Effector memory CD8-positive, alpha-beta T cell (primary cell): ENCODE measurements around the gene JMJD7.

Experiments
- ATAC-seq: fragments of 150-1000 bp; cut with Tn5 transposase; replicated peaks from 2 replicates; pipeline ENCODE4 v1.10.0; 2021; ENCODE audit warnings: mild to moderate bottlenecking, moderate library complexity
- DNase-seq, 3 experiments: peaks; one replicate each; pipeline ENCODE4 v3.0.0; 2021
- H3K27ac Mint-ChIP-seq, 2 donors: one replicate each; pipeline ENCODE4 v1.8.0; 2022; ENCODE audit warnings: mild to moderate bottlenecking in 2 of 2, mixed read lengths in 2 of 2, moderate library complexity in 2 of 2
- H3K27me3 Mint-ChIP-seq, 2 donors: one replicate each; pipeline ENCODE4 v1.8.0; 2022; ENCODE audit warnings: mixed read lengths in 2 of 2
- H3K36me3 Mint-ChIP-seq: one replicate; pipeline ENCODE4 v1.8.0; 2022; ENCODE audit warnings: mild to moderate bottlenecking, moderate library complexity, mixed read lengths; ENCODE audit not compliant: insufficient read depth
- H3K4me1 Mint-ChIP-seq, 2 donors: one replicate each; pipeline ENCODE4 v1.8.0; 2022; ENCODE audit warnings: low read depth in 2 of 2, mixed read lengths in 2 of 2
- H3K4me3 Mint-ChIP-seq, 2 donors: one replicate each; pipeline ENCODE4 v1.8.0; 2022; ENCODE audit warnings: mild to moderate bottlenecking in 2 of 2, mixed read lengths in 2 of 2, moderate library complexity in 2 of 2
- H3K9me3 Mint-ChIP-seq, 2 donors: one replicate each; pipeline ENCODE4 v1.8.0; 2022; ENCODE audit warnings: mixed read lengths in 2 of 2

The JMJD7 gene

DNA sequence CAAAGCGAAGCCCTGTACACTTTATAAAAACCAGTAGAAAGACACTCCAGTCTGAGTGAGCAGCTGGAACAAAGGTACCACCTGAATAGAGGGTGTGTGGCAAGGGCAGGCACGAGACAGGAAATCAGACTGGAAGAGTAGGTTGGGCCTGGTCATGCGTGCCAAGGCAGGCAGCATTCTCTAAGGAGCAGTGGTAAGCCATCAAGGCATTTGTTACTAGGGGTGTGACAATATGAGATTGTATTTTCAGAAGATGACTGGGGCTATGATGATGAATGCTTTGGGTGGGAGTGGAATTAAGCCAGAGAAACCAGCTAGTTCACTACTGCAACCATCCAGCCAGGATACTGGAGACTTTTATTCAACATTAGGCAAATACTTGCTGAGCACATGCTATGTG is 5.0 kb downstream of the JMJD7 start:
- ATAC-seq (no peak), DNase-seq (no peak)
- Mint-ChIP-seq H3K9me3 (no peaks in the 10 kb centered on the region), H3K27ac (no peak overlapping the region), H3K4me1 (peaks cover 43 to 49% of the 10 kb centered on the region in 2 donors), H3K36me3 (peaks cover 15% of the 10 kb centered on the region), H3K27me3 (no peaks in the 10 kb centered on the region), H3K4me3 (peak overlapping the region in 1 of 2 donors; percentile 25)

DNA sequence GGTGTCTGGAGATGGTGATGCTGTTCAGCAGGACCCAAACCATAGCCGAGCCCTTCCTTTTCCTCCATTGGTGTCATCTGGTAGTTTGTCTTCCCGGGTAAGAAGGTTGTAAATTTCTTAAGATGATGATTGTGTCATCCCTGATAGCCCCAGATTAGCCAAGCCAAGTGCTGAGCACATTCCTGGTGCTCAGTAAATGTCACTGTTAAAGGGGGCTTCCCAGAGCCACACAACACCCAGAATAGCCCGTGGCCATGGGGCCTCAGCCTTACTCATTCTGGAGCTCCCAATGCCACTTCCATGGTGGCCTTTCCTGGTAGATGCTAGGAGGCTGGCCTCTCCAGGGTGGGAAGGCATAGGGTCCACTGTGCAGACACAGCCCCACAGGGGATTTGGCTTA is 6.2 kb downstream of the JMJD7 start:
- no peak for DNase-seq
- peaks cover 35 to 41% of the 10 kb centered on the region in 2 donors for H3K4me1 Mint-ChIP-seq

GRCh38 chr15:41836073-41836472 is 8.2 kb downstream of the JMJD7 start:
- no peaks in the 10 kb centered on the region for H3K9me3 Mint-ChIP-seq
- H3K36me3 Mint-ChIP-seq = peaks cover 15% of the 10 kb centered on the region
- H3K4me3 Mint-ChIP-seq = no peak overlapping the region
- H3K4me1 Mint-ChIP-seq = peaks cover 27 to 32% of the 10 kb centered on the region in 2 donors
- DNase-seq (no peak), ATAC-seq (no peak)
- no peaks in the 10 kb centered on the region for H3K27me3 Mint-ChIP-seq
- H3K27ac Mint-ChIP-seq = peak overlapping the region; percentile 49 to 52

More for the DNA sequence above, 6.2 kb downstream of the JMJD7 start:
- H3K36me3 Mint-ChIP-seq = peaks cover 12% of the 10 kb centered on the region
- H3K9me3 Mint-ChIP-seq = no peaks in the 10 kb centered on the region
- no peak for ATAC-seq
- H3K27ac Mint-ChIP-seq = peak overlapping the region in 1 of 2 donors; percentile 29
- no peak overlapping the region for H3K4me3 Mint-ChIP-seq
- H3K27me3 Mint-ChIP-seq = no peaks in the 10 kb centered on the region

DNA sequence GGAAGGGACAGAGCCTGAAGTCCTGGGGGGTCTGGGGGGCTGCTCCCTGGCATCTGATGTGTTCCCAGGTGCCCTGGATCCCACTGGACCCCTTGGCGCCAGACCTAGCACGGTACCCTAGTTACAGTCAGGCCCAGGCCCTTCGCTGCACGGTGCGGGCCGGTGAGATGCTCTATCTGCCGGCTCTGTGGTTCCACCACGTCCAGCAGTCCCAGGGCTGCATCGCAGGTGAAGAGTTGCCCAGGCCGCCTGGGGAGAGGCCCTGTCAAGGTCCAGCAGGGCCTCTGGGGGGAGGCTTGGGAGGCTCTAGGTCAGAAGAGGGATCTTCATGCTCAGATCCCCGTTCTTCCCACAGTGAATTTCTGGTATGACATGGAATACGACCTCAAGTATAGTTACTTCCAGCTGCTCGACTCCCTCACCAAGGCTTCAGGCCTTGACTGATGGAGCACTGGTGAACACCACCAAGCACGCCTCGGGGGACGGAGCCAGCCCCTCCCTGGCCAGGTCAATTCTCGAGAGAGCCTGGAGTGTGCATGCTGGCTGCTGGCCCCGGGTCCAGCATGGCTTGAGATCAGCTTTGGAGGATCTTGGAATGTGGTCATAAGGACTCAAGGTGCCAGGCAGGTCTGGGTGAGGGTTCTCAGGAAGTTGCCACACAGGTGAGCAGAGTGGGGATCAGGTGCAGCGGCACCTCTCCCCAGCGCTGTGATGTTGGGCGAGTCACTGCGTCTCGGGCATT is 9.0 kb downstream of the JMJD7 start:
- H3K27me3 Mint-ChIP-seq = no peaks in the 10 kb centered on the region
- DNase-seq = no peak
- peak overlapping the region; percentile 49 to 52 for H3K27ac Mint-ChIP-seq
- peaks cover 12% of the 10 kb centered on the region for H3K36me3 Mint-ChIP-seq
- peaks cover 19 to 26% of the 10 kb centered on the region in 2 donors for H3K4me1 Mint-ChIP-seq
- no peaks in the 10 kb centered on the region for H3K9me3 Mint-ChIP-seq
- no peak overlapping the region for H3K4me3 Mint-ChIP-seq
- ATAC-seq = no peak

- H3K9me3 Mint-ChIP-seq = no peaks in the 10 kb centered on the region
Measured at GRCh38 chr15:41838400-41838897, 10.6 kb downstream of the JMJD7 start, which contains the start of gene PLA2G4B. TSS of gene PLA2G4B (plus strand) at chr15:41838847. CDS start at chr15:41838914, 67 bp downstream.

DNA sequence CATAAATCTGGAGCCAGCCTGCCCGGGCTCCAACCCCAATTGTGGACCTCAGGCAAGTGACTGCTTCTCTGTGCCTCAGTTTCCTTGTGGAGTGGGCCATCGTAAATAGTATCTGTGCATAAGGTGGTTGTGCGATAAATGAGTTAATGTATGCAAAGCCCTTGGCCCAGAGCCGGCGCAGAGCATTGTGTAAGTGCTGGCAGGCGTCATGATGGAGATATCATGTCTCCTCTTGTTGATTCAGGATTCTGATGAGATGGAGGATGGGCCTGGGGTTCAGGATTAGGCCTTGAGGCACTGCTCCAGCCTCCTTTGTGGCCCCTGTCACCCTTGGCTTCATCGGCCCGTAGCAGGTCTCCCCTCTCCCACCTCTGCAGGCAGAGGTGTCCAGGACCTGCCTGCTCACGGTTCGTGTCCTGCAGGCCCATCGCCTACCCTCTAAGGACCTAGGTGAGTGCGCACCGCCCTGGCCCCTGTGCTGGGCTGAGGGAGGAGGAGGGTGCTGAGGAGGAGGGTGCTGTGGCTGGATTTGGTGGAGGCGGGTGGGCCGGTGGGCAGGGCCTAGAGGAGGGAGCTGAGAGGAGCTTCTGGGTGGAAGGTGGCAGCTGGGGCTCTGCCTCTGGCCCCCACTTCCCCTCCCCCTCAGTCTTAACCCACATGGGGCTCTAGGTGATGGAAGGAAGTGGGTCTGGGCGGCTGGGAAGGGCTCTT is 12.0 kb downstream of the JMJD7 start:
- no peaks in the 10 kb centered on the region for H3K9me3 Mint-ChIP-seq
- DNase-seq = no peak
- no peak overlapping the region for H3K27ac Mint-ChIP-seq
- H3K27me3 Mint-ChIP-seq = no peaks in the 10 kb centered on the region
- no peak for ATAC-seq
- peaks cover 2 to 7% of the 10 kb centered on the region in 2 donors for H3K4me1 Mint-ChIP-seq
- no peak overlapping the region for H3K4me3 Mint-ChIP-seq
- H3K36me3 Mint-ChIP-seq = peaks cover 6% of the 10 kb centered on the region

More at GRCh38 chr15:41838400-41838897, 10.6 kb downstream of the JMJD7 start, which contains the start of gene PLA2G4B:
- DNase-seq (no peak), ATAC-seq (no peak)
- H3K36me3 Mint-ChIP-seq = peaks cover 9% of the 10 kb centered on the region
- H3K4me3 Mint-ChIP-seq = no peak within 1 kb of the TSS
- peaks cover 11 to 12% of the 10 kb centered on the region in 2 donors for H3K4me1 Mint-ChIP-seq
- H3K27ac Mint-ChIP-seq = peak within 1 kb of the TSS; percentile 16 to 63
- no peaks in the 10 kb centered on the region for H3K27me3 Mint-ChIP-seq

DNA sequence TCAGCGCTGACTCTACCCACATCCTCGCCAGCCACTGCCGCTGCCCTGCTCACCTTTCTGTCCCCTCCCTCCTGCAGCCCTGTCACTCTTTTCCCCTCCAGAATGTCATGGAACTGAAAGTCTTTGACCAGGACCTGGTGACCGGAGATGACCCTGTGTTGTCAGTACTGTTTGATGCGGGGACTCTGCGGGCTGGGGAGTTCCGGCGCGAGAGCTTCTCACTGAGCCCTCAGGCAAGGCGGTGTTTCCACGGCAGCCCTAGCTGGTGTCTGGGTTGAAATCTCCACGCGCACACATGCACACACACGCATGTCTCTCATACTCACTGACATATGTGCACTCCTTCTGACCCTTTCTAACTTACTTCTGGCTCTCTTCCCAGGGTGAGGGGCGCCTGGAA is 12.8 kb downstream of the JMJD7 start:
- no peak for ATAC-seq
- Mint-ChIP-seq H3K27ac (no peak overlapping the region), H3K36me3 (peaks cover 8% of the 10 kb centered on the region), H3K4me1 (no peaks in the 10 kb centered on the region), H3K27me3 (no peaks in the 10 kb centered on the region), H3K4me3 (no peak overlapping the region), H3K9me3 (no peaks in the 10 kb centered on the region)
- DNase-seq = no peak

DNA sequence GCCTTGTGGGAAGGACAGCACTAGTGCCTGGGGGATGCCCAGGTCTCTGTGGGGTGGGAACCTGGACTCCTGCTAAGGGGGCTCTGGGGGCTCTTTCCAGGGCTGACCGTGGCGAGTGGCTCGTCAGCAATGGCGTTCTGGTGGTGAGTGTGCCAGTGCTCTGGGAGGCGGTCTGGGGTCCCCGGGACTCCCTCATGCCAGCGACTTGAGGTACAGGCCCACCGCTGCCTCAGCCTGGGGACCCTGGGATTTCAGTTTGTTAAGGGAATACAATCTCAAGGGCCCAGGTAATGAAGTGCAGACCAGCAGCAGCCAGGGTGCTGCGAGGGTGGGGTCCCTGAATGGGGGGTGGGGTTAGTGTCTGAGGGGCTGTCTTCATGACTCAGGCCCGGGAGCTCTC is 13.2 kb downstream of the JMJD7 start:
- H3K27me3 Mint-ChIP-seq = no peaks in the 10 kb centered on the region
- no peak for ATAC-seq

GRCh38 chr15:41842229-41842628 is 14.3 kb downstream of the JMJD7 start:
- Mint-ChIP-seq H3K4me1 (no peaks in the 10 kb centered on the region), H3K36me3 (peaks cover 13% of the 10 kb centered on the region), H3K9me3 (no peaks in the 10 kb centered on the region), H3K27me3 (no peaks in the 10 kb centered on the region), H3K27ac (peak overlapping the region in 1 of 2 donors; percentile 65), H3K4me3 (no peak overlapping the region)
- no peak for DNase-seq
- no peak for ATAC-seq

More for the DNA sequence above, 13.2 kb downstream of the JMJD7 start:
- Mint-ChIP-seq H3K9me3 (no peaks in the 10 kb centered on the region), H3K36me3 (peaks cover 10% of the 10 kb centered on the region), H3K27ac (no peak overlapping the region), H3K4me1 (no peaks in the 10 kb centered on the region), H3K4me3 (no peak overlapping the region)
- DNase-seq = no peak

DNA sequence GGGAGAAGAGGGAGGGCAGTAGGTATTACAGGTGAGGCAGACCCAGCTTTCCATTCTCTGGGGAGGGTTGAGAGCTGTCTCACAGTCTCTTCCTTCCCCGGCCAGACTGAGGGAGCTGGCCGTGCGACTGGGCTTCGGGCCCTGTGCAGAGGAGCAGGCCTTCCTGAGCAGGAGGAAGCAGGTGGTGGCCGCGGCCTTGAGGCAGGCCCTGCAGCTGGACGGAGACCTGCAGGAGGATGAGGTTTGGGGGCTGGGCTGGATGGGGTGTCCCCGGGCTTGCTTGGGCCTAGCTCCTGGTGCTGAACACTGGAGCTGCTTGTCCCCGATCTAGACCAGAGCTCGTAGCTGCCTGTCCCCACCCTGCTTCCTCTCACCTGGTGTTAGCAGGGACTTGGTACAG is 15.7 kb downstream of the JMJD7 start:
- H3K4me1 Mint-ChIP-seq = peaks cover 0 to 4% of the 10 kb centered on the region in 2 donors
- ATAC-seq = no peak

DNA sequence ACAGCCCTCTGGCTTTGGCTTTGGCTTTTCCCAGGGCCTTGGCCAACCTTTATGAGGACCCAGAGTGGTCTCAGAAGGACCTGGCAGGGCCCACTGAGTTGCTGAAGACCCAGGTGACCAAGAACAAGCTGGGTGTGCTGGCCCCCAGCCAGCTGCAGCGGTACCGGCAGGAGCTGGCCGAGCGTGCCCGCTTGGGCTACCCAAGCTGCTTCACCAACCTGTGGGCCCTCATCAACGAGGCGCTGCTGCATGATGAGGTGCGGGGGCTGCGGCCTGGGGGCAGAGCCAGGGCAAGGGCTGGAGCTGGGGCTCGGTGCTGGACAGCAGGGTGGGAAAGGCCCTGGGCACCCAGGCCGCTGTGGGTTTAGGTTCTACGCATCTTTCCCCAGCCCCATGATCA is 16.9 kb downstream of the JMJD7 start:
- Mint-ChIP-seq H3K9me3 (no peaks in the 10 kb centered on the region), H3K27ac (peak overlapping the region in 1 of 2 donors; percentile 65), H3K4me3 (no peak overlapping the region), H3K27me3 (no peaks in the 10 kb centered on the region), H3K4me1 (peaks cover 0 to 4% of the 10 kb centered on the region in 2 donors), H3K36me3 (peaks cover 21% of the 10 kb centered on the region)
- ATAC-seq = no peak
- DNase-seq = no peak

More for the DNA sequence above, 15.7 kb downstream of the JMJD7 start:
- Mint-ChIP-seq H3K27me3 (no peaks in the 10 kb centered on the region), H3K4me3 (no peak overlapping the region), H3K36me3 (peaks cover 17% of the 10 kb centered on the region), H3K27ac (peak overlapping the region in 1 of 2 donors; percentile 65), H3K9me3 (no peaks in the 10 kb centered on the region)
- no peak for DNase-seq

DNA sequence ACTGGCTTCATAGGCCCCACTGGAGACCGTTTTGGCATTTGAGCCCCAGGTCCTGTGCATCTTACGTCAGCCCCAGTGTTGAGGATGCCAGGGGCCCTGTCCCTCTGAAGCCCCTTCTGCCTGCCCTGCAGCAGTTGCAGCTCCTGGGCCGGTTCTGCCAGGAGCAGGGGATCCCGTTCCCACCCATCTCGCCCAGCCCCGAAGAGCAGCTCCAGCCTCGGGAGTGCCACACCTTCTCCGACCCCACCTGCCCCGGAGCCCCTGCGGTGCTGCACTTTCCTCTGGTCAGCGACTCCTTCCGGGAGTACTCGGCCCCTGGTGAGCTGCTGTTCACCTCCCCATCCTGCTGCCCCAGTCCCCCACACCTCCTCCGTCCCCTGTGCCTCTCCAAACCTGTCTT is 19.3 kb downstream of the JMJD7 start:
- H3K27ac Mint-ChIP-seq = peak overlapping the region in 1 of 2 donors; percentile 2
- H3K9me3 Mint-ChIP-seq = no peaks in the 10 kb centered on the region
- no peak overlapping the region for H3K4me3 Mint-ChIP-seq
- no peak for DNase-seq
- H3K36me3 Mint-ChIP-seq = peaks cover 24% of the 10 kb centered on the region
- no peak for ATAC-seq
- no peaks in the 10 kb centered on the region for H3K27me3 Mint-ChIP-seq
- H3K4me1 Mint-ChIP-seq = peaks cover 0 to 10% of the 10 kb centered on the region in 2 donors

DNA sequence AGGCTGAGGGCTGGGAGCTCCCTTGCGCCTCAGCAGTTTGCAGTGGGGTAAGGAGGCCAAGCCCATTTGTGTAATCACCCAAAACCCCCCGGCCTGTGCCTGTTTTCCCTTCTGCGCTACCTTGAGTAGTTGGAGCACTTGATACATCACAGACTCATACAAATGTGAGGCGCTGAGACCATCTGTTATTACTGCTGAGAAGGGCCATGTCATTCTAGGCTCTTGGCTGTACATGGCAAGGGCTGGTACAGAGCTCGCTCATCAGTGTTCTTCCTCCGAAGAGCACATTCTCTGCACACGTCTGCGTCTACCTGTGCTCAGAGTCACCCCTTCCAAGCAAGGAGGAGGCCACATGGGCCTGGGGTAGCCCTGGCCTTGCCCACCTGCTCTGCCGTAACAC is 20.1 kb downstream of the JMJD7 start:
- no peaks in the 10 kb centered on the region for H3K27me3 Mint-ChIP-seq
- peak overlapping the region in 1 of 2 donors; percentile 2 for H3K27ac Mint-ChIP-seq
- ATAC-seq (no peak), DNase-seq (no peak)
- no peaks in the 10 kb centered on the region for H3K9me3 Mint-ChIP-seq
- peaks cover 0 to 10% of the 10 kb centered on the region in 2 donors for H3K4me1 Mint-ChIP-seq
- H3K36me3 Mint-ChIP-seq = peaks cover 24% of the 10 kb centered on the region
- H3K4me3 Mint-ChIP-seq = no peak overlapping the region
